MCF 10A (cell line): ENCODE data around the gene SOX6. TPM values are rescaled to one million over a fixed set of nuclear protein-coding genes. Genes with fewer than 3 reads are reported as not detected.

ENCODE experiments used
- BruUV-seq: library from RNA; stranded (reverse); fragments of 400-500 nt; replicated peaks from 2 replicates; lab custom pipeline; 2021; lab: Mats Ljungman, UMichigan
- CTCF ChIA-PET: fragments of 300-600 bp; sonication (Branson Sonifier 250); formaldehyde crosslinking; extraction: SDS; loops from one replicate; lab custom pipeline; 2021; ENCODE audit warnings: antibody characterized with exemption, inconsistent platforms; lab: Yijun Ruan, JAX
- POLR2A ChIA-PET: fragments of 300-600, 350-650 bp; sonication (Branson Sonifier 250); formaldehyde crosslinking; extraction: SDS; loops from one replicate; lab custom pipeline; 2020; ENCODE audit warnings: antibody characterized with exemption, inconsistent platforms; lab: Yijun Ruan, JAX
- DNase-seq: peaks from one replicate; pipeline ENCODE4 v3.0.0-alpha.2; 2018; ENCODE audit not compliant: unreplicated experiment
- H3K27ac Mint-ChIP-seq: one replicate; pipeline ENCODE4 v1.8.0; 2022; ENCODE audit warnings: mild to moderate bottlenecking, low read depth, mixed read lengths; ENCODE audit not compliant: unreplicated experiment
- H3K27me3 Mint-ChIP-seq: one replicate; pipeline ENCODE4 v1.8.0; 2022; ENCODE audit warnings: mixed read lengths; ENCODE audit not compliant: insufficient read depth, unreplicated experiment
- H3K36me3 Mint-ChIP-seq: one replicate; pipeline ENCODE4 v1.8.0; 2022; ENCODE audit warnings: mild to moderate bottlenecking, moderate library complexity, mixed read lengths; ENCODE audit not compliant: insufficient read depth, unreplicated experiment
- H3K4me1 Mint-ChIP-seq: one replicate; pipeline ENCODE4 v1.8.0; 2022; ENCODE audit warnings: mixed read lengths; ENCODE audit not compliant: insufficient read depth, unreplicated experiment
- H3K4me3 Mint-ChIP-seq: one replicate; pipeline ENCODE4 v1.8.0; 2022; ENCODE audit warnings: mild to moderate bottlenecking, moderate library complexity, mixed read lengths; ENCODE audit not compliant: unreplicated experiment
- H3K9me3 Mint-ChIP-seq: one replicate; pipeline ENCODE4 v1.8.0; 2022; ENCODE audit warnings: mixed read lengths; ENCODE audit not compliant: unreplicated experiment
- intact Hi-C: fragments of 100-400 bp; cut with micrococcal nuclease; formaldehyde crosslinking; loops from 2 replicates; pipeline ENCODE4 v1.14.1; 2022
- total RNA-seq: library from RNA; stranded (reverse); gene quantifications from 2 replicates; pipeline ENCODE4 v1.2.3, GENCODE V29; 2022
- TF ChIP-seq, protein P1 (sequence below): fragments of 200-600 bp; IDR thresholded peaks from one replicate; pipeline ENCODE4 v1.8.0; 2022; ENCODE audit warnings: antibody characterized with exemption, mild to moderate bottlenecking; ENCODE audit not compliant: unreplicated experiment

SOX6 gene
- total RNA-seq, 1 experiment from 2014 or later, result 6.4 TPM

DNA sequence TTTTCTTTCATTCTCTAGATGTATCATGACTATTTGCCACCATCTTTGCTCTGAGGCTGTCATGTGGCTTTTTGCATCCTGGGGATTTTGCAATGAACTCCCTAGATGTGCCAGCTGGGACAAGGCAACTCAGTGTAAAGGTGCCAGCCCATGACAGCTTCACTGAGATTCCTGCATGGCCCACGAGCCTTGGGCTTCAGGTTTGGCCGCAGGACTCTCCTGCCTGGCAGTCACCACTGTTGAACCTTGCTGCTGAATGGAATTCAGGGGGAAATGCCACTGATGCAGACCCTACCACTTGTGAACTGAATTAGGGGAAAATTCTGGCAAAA lies 385.2 kb downstream of the SOX6 start:
- Mint-ChIP-seq H3K4me3 (no peak overlapping the region), H3K27me3 (no peaks in the 10 kb centered on the region), H3K27ac (peak overlapping the region; percentile 91), H3K36me3 (no peaks in the 10 kb centered on the region), H3K9me3 (no peaks in the 10 kb centered on the region), H3K4me1 (peaks cover 44% of the 10 kb centered on the region)
- TF ChIP-seq, protein P1, sequence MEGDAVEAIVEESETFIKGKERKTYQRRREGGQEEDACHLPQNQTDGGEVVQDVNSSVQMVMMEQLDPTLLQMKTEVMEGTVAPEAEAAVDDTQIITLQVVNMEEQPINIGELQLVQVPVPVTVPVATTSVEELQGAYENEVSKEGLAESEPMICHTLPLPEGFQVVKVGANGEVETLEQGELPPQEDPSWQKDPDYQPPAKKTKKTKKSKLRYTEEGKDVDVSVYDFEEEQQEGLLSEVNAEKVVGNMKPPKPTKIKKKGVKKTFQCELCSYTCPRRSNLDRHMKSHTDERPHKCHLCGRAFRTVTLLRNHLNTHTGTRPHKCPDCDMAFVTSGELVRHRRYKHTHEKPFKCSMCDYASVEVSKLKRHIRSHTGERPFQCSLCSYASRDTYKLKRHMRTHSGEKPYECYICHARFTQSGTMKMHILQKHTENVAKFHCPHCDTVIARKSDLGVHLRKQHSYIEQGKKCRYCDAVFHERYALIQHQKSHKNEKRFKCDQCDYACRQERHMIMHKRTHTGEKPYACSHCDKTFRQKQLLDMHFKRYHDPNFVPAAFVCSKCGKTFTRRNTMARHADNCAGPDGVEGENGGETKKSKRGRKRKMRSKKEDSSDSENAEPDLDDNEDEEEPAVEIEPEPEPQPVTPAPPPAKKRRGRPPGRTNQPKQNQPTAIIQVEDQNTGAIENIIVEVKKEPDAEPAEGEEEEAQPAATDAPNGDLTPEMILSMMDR, result no peak
- intact Hi-C loops, result no loop called here
- no peak for DNase-seq
- CTCF ChIA-PET, result no interaction called here
- POLR2A ChIA-PET, result interaction anchor here (1.0 to 5.7 kb wide), 3 partner anchors 12 to 634 kb away, joined by 3 to 66 read pairs (median 4); no protein-coding TSS in a partner anchor
- no TSS peak for BruUV-seq

- H3K9me3 Mint-ChIP-seq, result no peaks in the 10 kb centered on the region
- peak overlapping the region; percentile 91 for H3K27ac Mint-ChIP-seq
- CTCF ChIA-PET, result interaction anchor here (1.0 kb wide), 1 partner anchor 31 kb away, joined by 3 read pairs; no protein-coding TSS in a partner anchor
- intact Hi-C loops, result loop anchor here (1.0 kb wide), 1 partner anchor 32 kb away; no protein-coding TSS in a partner anchor
- POLR2A ChIA-PET, result interaction anchor here (0.6 to 5.7 kb wide), 7 partner anchors 10 to 634 kb away, joined by 3 to 66 read pairs (median 5); no protein-coding TSS in a partner anchor
- no peaks in the 10 kb centered on the region for H3K36me3 Mint-ChIP-seq
- peaks cover 45% of the 10 kb centered on the region for H3K4me1 Mint-ChIP-seq
- BruUV-seq, result no TSS peak
- no peak for DNase-seq
- H3K4me3 Mint-ChIP-seq, result peak overlapping the region; percentile 30
- TF ChIP-seq, protein P1, result no peak
- H3K27me3 Mint-ChIP-seq, result no peaks in the 10 kb centered on the region
Observed at GRCh38 chr11:15970506-15971214, 385.7 kb downstream of the SOX6 start.

- peaks cover 45% of the 10 kb centered on the region for H3K4me1 Mint-ChIP-seq
- no peaks in the 10 kb centered on the region for H3K27me3 Mint-ChIP-seq
- H3K27ac Mint-ChIP-seq, result peak overlapping the region; percentile 91
- ChIA-PET CTCF (interaction anchor here (1.0 kb wide), 1 partner anchor 32 kb away, joined by 3 read pairs; no protein-coding TSS in a partner anchor), POLR2A (interaction anchor here (0.7 to 5.7 kb wide), 9 partner anchors 10 to 635 kb away, joined by 3 to 66 read pairs (median 4); no protein-coding TSS in a partner anchor)
- no TSS peak for BruUV-seq
- no peaks in the 10 kb centered on the region for H3K36me3 Mint-ChIP-seq
- H3K9me3 Mint-ChIP-seq, result no peaks in the 10 kb centered on the region
- intact Hi-C loops, result loop anchor here (1.0 to 10.0 kb wide), 3 partner anchors 32 to 636 kb away; no protein-coding TSS in a partner anchor
- peak overlapping the region; percentile 30 for H3K4me3 Mint-ChIP-seq
- peak; percentile 87 for DNase-seq
- TF ChIP-seq, protein P1, result no peak
Observed at GRCh38 chr11:15969701-15970329, 386.5 kb downstream of the SOX6 start.

DNA sequence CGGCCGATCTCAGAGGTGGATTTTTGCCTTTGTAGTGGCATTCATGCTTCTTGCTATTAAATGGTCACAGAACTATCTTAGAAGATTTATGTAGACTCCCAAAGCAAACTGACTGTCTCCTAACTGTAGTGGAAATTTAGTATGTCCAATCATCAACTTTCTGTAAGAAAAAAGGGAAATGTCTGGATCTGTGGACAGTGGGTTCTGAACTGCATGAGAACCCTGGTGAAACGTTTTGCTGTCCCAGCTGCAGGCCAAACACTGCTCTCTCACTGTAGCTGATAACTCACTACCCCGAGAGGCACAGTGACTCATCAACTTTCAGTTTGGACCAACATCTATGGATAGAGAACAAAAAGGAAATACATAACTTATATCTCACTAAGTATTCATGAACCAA lies 387.1 kb downstream of the SOX6 start:
- intact Hi-C loops, result loop anchor here (1.0 to 10.0 kb wide), 2 partner anchors 306 to 637 kb away; no protein-coding TSS in a partner anchor
- H3K9me3 Mint-ChIP-seq, result no peaks in the 10 kb centered on the region
- H3K27ac Mint-ChIP-seq, result peak overlapping the region; percentile 91
- H3K27me3 Mint-ChIP-seq, result no peaks in the 10 kb centered on the region
- ChIA-PET CTCF (interaction anchor here (0.5 to 2.0 kb wide), 2 partner anchors 117 to 645 kb away, joined by 3 to 4 read pairs; no protein-coding TSS in a partner anchor), POLR2A (interaction anchor here (0.7 to 5.7 kb wide), 9 partner anchors 11 to 377 kb away, joined by 3 to 66 read pairs (median 4); no protein-coding TSS in a partner anchor)
- TF ChIP-seq, protein P1, result no peak
- H3K4me1 Mint-ChIP-seq, result peaks cover 45% of the 10 kb centered on the region
- H3K4me3 Mint-ChIP-seq, result peak overlapping the region; percentile 30
- DNase-seq, result peak; percentile 83
- no peaks in the 10 kb centered on the region for H3K36me3 Mint-ChIP-seq
- TSS peak; percentile 90 for BruUV-seq
